ENCODE measurements around the gene HBP1. TPM values are rescaled to one million over a fixed set of nuclear protein-coding genes. Genes with fewer than 3 reads are reported as not detected.

The HBP1 gene
- total and polyA plus RNA-seq, 2 of the 13 experiments (the other 11 are each of a cell fraction or from before 2014, with no cell fraction given) = 22.9 to 44.1 TPM

DNA sequence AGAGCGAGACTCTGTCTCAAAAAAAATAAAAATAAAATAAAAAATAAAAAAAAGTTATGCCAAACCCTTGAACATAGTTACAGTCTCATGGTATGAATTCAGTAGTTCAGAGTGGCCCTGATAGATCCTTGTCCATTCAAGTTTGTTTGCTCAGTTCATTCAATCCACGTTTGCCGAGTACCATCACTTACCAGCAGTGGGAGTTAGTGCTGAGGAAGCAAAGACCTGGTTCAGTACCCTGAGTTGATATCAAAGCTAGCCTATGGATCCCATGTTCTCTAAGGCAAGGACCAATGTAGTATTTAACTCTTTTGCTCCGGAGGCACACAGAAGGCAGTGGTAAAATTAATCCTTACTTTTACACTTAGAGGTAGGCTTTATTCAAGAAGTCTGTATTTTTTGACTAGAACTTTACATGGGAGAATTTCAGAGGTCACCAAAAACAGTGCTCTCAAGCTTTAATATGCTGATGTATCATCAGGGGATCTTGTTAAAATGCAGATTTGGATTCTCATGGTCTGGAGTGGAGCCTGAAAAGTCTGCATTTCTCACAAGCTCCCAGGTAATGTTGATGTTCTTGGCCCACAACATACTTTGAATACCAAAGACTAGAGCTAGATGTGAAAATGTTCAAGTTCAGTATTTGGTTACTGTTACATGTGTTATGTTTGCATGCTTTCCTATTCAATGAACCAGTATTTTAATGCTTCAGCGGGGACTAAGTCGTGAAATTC lies 38.1 kb upstream of the HBP1 start (continued):
- TF ChIP-seq, protein P1, sequence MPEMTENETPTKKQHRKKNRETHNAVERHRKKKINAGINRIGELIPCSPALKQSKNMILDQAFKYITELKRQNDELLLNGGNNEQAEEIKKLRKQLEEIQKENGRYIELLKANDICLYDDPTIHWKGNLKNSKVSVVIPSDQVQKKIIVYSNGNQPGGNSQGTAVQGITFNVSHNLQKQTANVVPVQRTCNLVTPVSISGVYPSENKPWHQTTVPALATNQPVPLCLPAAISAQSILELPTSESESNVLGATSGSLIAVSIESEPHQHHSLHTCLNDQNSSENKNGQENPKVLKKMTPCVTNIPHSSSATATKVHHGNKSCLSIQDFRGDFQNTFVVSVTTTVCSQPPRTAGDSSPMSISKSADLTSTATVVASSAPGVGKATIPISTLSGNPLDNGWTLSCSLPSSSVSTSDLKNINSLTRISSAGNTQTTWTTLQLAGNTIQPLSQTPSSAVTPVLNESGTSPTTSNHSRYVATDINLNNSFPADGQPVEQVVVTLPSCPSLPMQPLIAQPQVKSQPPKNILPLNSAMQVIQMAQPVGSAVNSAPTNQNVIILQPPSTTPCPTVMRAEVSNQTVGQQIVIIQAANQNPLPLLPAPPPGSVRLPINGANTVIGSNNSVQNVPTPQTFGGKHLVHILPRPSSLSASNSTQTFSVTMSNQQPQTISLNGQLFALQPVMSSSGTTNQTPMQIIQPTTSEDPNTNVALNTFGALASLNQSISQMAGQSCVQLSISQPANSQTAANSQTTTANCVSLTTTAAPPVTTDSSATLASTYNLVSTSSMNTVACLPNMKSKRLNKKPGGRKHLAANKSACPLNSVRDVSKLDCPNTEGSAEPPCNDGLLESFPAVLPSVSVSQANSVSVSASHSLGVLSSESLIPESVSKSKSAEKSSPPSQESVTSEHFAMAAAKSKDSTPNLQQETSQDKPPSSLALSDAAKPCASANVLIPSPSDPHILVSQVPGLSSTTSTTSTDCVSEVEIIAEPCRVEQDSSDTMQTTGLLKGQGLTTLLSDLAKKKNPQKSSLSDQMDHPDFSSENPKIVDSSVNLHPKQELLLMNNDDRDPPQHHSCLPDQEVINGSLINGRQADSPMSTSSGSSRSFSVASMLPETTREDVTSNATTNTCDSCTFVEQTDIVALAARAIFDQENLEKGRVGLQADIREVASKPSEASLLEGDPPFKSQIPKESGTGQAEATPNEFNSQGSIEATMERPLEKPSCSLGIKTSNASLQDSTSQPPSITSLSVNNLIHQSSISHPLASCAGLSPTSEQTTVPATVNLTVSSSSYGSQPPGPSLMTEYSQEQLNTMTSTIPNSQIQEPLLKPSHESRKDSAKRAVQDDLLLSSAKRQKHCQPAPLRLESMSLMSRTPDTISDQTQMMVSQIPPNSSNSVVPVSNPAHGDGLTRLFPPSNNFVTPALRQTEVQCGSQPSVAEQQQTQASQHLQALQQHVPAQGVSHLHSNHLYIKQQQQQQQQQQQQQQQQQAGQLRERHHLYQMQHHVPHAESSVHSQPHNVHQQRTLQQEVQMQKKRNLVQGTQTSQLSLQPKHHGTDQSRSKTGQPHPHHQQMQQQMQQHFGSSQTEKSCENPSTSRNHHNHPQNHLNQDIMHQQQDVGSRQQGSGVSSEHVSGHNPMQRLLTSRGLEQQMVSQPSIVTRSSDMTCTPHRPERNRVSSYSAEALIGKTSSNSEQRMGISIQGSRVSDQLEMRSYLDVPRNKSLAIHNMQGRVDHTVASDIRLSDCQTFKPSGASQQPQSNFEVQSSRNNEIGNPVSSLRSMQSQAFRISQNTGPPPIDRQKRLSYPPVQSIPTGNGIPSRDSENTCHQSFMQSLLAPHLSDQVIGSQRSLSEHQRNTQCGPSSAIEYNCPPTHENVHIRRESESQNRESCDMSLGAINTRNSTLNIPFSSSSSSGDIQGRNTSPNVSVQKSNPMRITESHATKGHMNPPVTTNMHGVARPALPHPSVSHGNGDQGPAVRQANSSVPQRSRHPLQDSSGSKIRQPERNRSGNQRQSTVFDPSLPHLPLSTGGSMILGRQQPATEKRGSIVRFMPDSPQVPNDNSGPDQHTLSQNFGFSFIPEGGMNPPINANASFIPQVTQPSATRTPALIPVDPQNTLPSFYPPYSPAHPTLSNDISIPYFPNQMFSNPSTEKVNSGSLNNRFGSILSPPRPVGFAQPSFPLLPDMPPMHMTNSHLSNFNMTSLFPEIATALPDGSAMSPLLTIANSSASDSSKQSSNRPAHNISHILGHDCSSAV (CRISPR knock-in tag; IDR thresholded peaks at IDR 0.05; ENCODE audit: borderline replicate concordance) = no peak

DNA sequence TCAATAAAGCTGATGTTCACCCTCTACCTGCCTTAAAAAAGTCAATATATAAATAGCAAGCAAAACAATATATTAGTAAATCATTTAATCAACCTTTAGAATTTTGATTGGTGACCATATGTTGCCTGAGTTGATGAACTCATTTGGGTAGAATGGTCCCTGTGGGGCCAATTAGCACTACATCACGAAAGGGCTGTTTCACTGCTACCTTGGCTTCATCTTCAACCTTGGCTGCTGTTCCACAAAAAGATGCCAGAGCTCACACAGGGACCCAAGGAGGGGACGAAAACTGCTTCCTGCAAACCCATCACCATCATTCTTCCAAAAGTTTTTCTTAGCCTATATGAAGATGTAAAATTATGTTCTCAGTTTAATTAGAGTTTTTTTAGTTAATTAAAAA lies 35.4 kb upstream of the HBP1 start:
- no peak overlapping the region for H2AFZ ChIP-seq (ENCODE audit: low read length)
- no peaks in the 10 kb centered on the region for H3K79me2 ChIP-seq (ENCODE audit: insufficient read depth, low read length)
- no peak for DNase-seq (ENCODE audit: low spot score)
- WGBS (ENCODE audit: low lambda C conversion rate) = 0% methylated on average over 2 of the region's 2 CpGs
- no peak for ATAC-seq
- H3K36me3 ChIP-seq (replicated peaks in 1 of 2; ENCODE audit: control insufficient read depth in 1 of 2, insufficient read depth in 2 of 2, low read length in 2 of 2) = no peaks in the 10 kb centered on the region
- ChIA-PET POLR2A (no interaction called here), CTCF (ENCODE audit: low intra/inter-chr PET ratio, low total read pairs) (no interaction called here)
- H3K9me3 ChIP-seq (ENCODE audit: low read length) = no peaks in the 10 kb centered on the region
- H3K27me3 ChIP-seq (ENCODE audit: control insufficient read depth in 1 of 2, insufficient read depth in 2 of 2, low read length in 2 of 2) = no peaks in the 10 kb centered on the region; a peak in 1 of 5 replicates
- no peaks in the 10 kb centered on the region for H3K4me1 ChIP-seq (ENCODE audit: insufficient read depth, low read length)
- H3K4me2 ChIP-seq (ENCODE audit: low read depth, low read length) = no peak overlapping the region
- no peak for TF ChIP-seq GATA4 (IDR thresholded peaks at IDR 0.05; ENCODE audit: borderline replicate concordance, low read depth)
- no peak for TF ChIP-seq MED8 (CRISPR knock-in tag; IDR thresholded peaks at IDR 0.05; ENCODE audit: insufficient replicate concordance)
- TF ChIP-seq SAFB2 (CRISPR knock-in tag; IDR thresholded peaks at IDR 0.05; ENCODE audit: borderline replicate concordance, low read depth) = no peak
- no TSS peak for BruUV-seq (replicated peaks)
- in situ Hi-C loops (cut with HindIII; ENCODE audit: extremely low pct_ligation_motif_present, low pct_unique_long_range_greater_than_20kb) = no loop called here
- no peak overlapping the region for H3K4me3 ChIP-seq (replicated peaks in 1 of 3; ENCODE audit: insufficient read depth in 1 of 3, low read depth in 2 of 3, low read length in 3 of 3)
- no peaks in the 10 kb centered on the region for H4K20me1 ChIP-seq (ENCODE audit: insufficient read depth, low read length)
- H3K27ac ChIP-seq (ENCODE audit: extremely low read length, insufficient read depth, low read length) = no peak overlapping the region
- intact Hi-C loops (cut with micrococcal nuclease; ENCODE audit: unreplicated experiment) = loop anchor here (5.0 kb wide), 1 partner anchor 71 kb away; no protein-coding TSS in a partner anchor
- FAIRE-seq = no peak
- H3K9ac ChIP-seq (ENCODE audit: insufficient read depth, low read depth, low read length) = no peak overlapping the region

Data from HepG2 (cell line).